ENCODE results near the gene RFX2. TPM values are rescaled to one million over a fixed set of nuclear protein-coding genes. Genes with fewer than 3 reads are reported as not detected.
"Not testable (repeated sequence)": the region's sequence is repeated elsewhere in the genome, so short reads cannot be mapped to it uniquely, and the experiment has no call there.

RFX2 gene
- total and polyA plus RNA-seq, 2 experiments from 2014 or later: 2.3 to 4.9 TPM

- Histone ChIP-seq H3K79me2 (no peaks in the 10 kb centered on the region), H4K20me1 (ENCODE audit: insufficient read depth, poor library complexity, severe bottlenecking) (no peaks in the 10 kb centered on the region), H3K36me3 (replicated peaks; ENCODE audit: insufficient read depth, low read depth) (no peaks in the 10 kb centered on the region), H3K4me3 (no peak overlapping the region), H3K4me2 (no peak overlapping the region), H3K27me3 (no peaks in the 10 kb centered on the region), H2AFZ (no peak overlapping the region), H3K27ac (no peak overlapping the region), H3K9me2 (replicated peaks; ENCODE audit: insufficient read depth) (no peaks in the 10 kb centered on the region), H3K9me3 (ENCODE audit: low read depth) (no peaks in the 10 kb centered on the region), H3K4me1 (ENCODE audit: insufficient read depth) (no peaks in the 10 kb centered on the region)
- no peak for DNase-seq (ENCODE audit: low spot score)
- TF ChIP-seq CTCF (IDR thresholded peaks at IDR 0.05; ENCODE audit: poor library complexity) (no peak), EZH2phosphoT487 (IDR thresholded peaks at IDR 0.05; ENCODE audit: low read depth, severe bottlenecking, unreplicated experiment) (no peak), EZH2 (IDR thresholded peaks at IDR 0.05; ENCODE audit: borderline replicate concordance) (no peak)
- WGBS (ENCODE audit: low lambda C conversion rate, missing lambda C conversion rate): 85% methylated on average over 3 of the region's 3 CpGs
Measured at GRCh38 chr19:6030214-6030507, 80.1 kb downstream of the RFX2 start.

- TF ChIP-seq EZH2 (IDR thresholded peaks at IDR 0.05; ENCODE audit: borderline replicate concordance): no peak
- no peak for TF ChIP-seq CTCF (IDR thresholded peaks at IDR 0.05; ENCODE audit: poor library complexity)
- TF ChIP-seq EZH2phosphoT487 (IDR thresholded peaks at IDR 0.05; ENCODE audit: low read depth, severe bottlenecking, unreplicated experiment): no peak
- Histone ChIP-seq H3K4me1 (ENCODE audit: insufficient read depth) (no peaks in the 10 kb centered on the region), H3K4me3 (no peak overlapping the region), H3K27me3 (no peaks in the 10 kb centered on the region), H3K9me2 (replicated peaks; ENCODE audit: insufficient read depth) (no peaks in the 10 kb centered on the region), H3K9me3 (ENCODE audit: low read depth) (no peaks in the 10 kb centered on the region), H4K20me1 (ENCODE audit: insufficient read depth, poor library complexity, severe bottlenecking) (no peaks in the 10 kb centered on the region), H2AFZ (no peak overlapping the region), H3K4me2 (no peak overlapping the region), H3K27ac (no peak overlapping the region), H3K36me3 (replicated peaks; ENCODE audit: insufficient read depth, low read depth) (no peaks in the 10 kb centered on the region), H3K79me2 (no peaks in the 10 kb centered on the region)
- 95% methylated on average over 30 of the region's 30 CpGs for WGBS (ENCODE audit: low lambda C conversion rate, missing lambda C conversion rate)
- no peak for DNase-seq (ENCODE audit: low spot score)
Measured at GRCh38 chr19:6026390-6027227, 83.7 kb downstream of the RFX2 start.

- H3K79me2 ChIP-seq; H3K27me3 ChIP-seq; H3K9me2 ChIP-seq (replicated peaks; ENCODE audit: insufficient read depth); DNase-seq (ENCODE audit: low spot score); H3K27ac ChIP-seq; H2AFZ ChIP-seq; H4K20me1 ChIP-seq (ENCODE audit: insufficient read depth, poor library complexity, severe bottlenecking); H3K4me2 ChIP-seq; H3K36me3 ChIP-seq (replicated peaks; ENCODE audit: insufficient read depth, low read depth); H3K9me3 ChIP-seq (ENCODE audit: low read depth); H3K4me3 ChIP-seq; H3K4me1 ChIP-seq (ENCODE audit: insufficient read depth): not testable (repeated sequence)
- WGBS (ENCODE audit: low lambda C conversion rate, missing lambda C conversion rate): 97% methylated on average over 11 of the region's 27 CpGs
Measured at GRCh38 chr19:6024756-6025155, 85.5 kb downstream of the RFX2 start.

GRCh38 chr19:6023936-6024335 is 86.4 kb downstream of the RFX2 start:
- H3K4me2 ChIP-seq: no peak overlapping the region
- TF ChIP-seq EZH2 (IDR thresholded peaks at IDR 0.05; ENCODE audit: borderline replicate concordance) (no peak), CTCF (IDR thresholded peaks at IDR 0.05; ENCODE audit: poor library complexity) (no peak), EZH2phosphoT487 (IDR thresholded peaks at IDR 0.05; ENCODE audit: low read depth, severe bottlenecking, unreplicated experiment) (no peak)
- no peaks in the 10 kb centered on the region for H3K9me3 ChIP-seq (ENCODE audit: low read depth)
- no peaks in the 10 kb centered on the region for H3K79me2 ChIP-seq
- H3K4me1 ChIP-seq (ENCODE audit: insufficient read depth): no peaks in the 10 kb centered on the region
- H3K27ac ChIP-seq: no peak overlapping the region
- no peak overlapping the region for H3K4me3 ChIP-seq
- no peaks in the 10 kb centered on the region for H4K20me1 ChIP-seq (ENCODE audit: insufficient read depth, poor library complexity, severe bottlenecking)
- H3K27me3 ChIP-seq: no peaks in the 10 kb centered on the region
- no peak overlapping the region for H2AFZ ChIP-seq
- no peaks in the 10 kb centered on the region for H3K9me2 ChIP-seq (replicated peaks; ENCODE audit: insufficient read depth)
- no peak for DNase-seq (ENCODE audit: low spot score)
- 90% methylated on average over 12 of the region's 12 CpGs for WGBS (ENCODE audit: low lambda C conversion rate, missing lambda C conversion rate)
- no peaks in the 10 kb centered on the region for H3K36me3 ChIP-seq (replicated peaks; ENCODE audit: insufficient read depth, low read depth)
